Stomach (tissue), 4 donors: Measurements from ENCODE around the gene PDP2.

Experiments used
- POLR2AphosphoS5 ChIP-seq, 3 donors: sonication (generic); formaldehyde crosslinking; IDR thresholded peaks; one replicate each; pipeline ENCODE4 v1.6.1; 2016; ENCODE audit warnings: antibody characterized with exemption in 3 of 3
- TF ChIP-seq, protein P1 (sequence below), 7 experiments: fragments of 450-650 bp in 4 of 7; fragments of 200-600 bp in 3 of 7; sonication (generic) in 3 of 7; IDR thresholded peaks; one replicate each; pipeline ENCODE4 v1.5.1; 2016 to 2019; ENCODE audit warnings: antibody characterized with exemption in 7 of 7, control low read depth in 2 of 7, mild to moderate bottlenecking in 1 of 7

- TF ChIP-seq, protein P1, sequence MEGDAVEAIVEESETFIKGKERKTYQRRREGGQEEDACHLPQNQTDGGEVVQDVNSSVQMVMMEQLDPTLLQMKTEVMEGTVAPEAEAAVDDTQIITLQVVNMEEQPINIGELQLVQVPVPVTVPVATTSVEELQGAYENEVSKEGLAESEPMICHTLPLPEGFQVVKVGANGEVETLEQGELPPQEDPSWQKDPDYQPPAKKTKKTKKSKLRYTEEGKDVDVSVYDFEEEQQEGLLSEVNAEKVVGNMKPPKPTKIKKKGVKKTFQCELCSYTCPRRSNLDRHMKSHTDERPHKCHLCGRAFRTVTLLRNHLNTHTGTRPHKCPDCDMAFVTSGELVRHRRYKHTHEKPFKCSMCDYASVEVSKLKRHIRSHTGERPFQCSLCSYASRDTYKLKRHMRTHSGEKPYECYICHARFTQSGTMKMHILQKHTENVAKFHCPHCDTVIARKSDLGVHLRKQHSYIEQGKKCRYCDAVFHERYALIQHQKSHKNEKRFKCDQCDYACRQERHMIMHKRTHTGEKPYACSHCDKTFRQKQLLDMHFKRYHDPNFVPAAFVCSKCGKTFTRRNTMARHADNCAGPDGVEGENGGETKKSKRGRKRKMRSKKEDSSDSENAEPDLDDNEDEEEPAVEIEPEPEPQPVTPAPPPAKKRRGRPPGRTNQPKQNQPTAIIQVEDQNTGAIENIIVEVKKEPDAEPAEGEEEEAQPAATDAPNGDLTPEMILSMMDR (IDR thresholded peaks at IDR 0.05) = no peak
- TF ChIP-seq POLR2AphosphoS5 (IDR thresholded peaks at IDR 0.05) = no peak
Observed at GRCh38 chr16:66936462-66936861, 56.1 kb downstream of the PDP2 start.
